ENCODE data around the gene SMG6.

GRCh38 chr17:2157081-2157480 is 146.5 kb downstream of the SMG6 start:
- TF ChIP-seq TAF1 (IDR thresholded peaks at IDR 0.05; ENCODE audit: low read depth) (no peak), EGR1 (IDR thresholded peaks at IDR 0.05) (no peak), EP300 (IDR thresholded peaks at IDR 0.05; ENCODE audit: borderline replicate concordance) (no peak), MAX (IDR thresholded peaks at IDR 0.05) (no peak), FOXM1 (IDR thresholded peaks at IDR 0.05; ENCODE audit: borderline replicate concordance, low read depth) (no peak), YY1 (IDR thresholded peaks at IDR 0.05; ENCODE audit: low read depth) (no peak), CEBPB (IDR thresholded peaks at IDR 0.05) (no peak), RAD21 (IDR thresholded peaks at IDR 0.05; ENCODE audit: low read depth) (no peak), REST (IDR thresholded peaks at IDR 0.05; ENCODE audit: low read depth) (no peak)

Data from Ishikawa (cell line).